ENCODE measurements around the gene PTPRD. TPM values are rescaled to one million over a fixed set of nuclear protein-coding genes. Genes with fewer than 3 reads are reported as not detected.
A peak's percentile ranks its signal among the peaks of the same experiment; 100 is the strongest.

The PTPRD gene
- total RNA-seq, 1 donor from 2014 or later = 7.8 TPM

GRCh38 chr9:8895861-8896224, 1717.0 kb downstream of the PTPRD start:
- no peak for DNase-seq
- intact Hi-C loops (cut with DNase I) = no loop called here
- peak; percentile 89 for ATAC-seq (ENCODE audit: poor library complexity)

- peak; percentile 29 for ATAC-seq (ENCODE audit: poor library complexity)
- intact Hi-C loops (cut with DNase I) = no loop called here
- DNase-seq = no peak
These were observed 1717.5 kb downstream of the PTPRD start for GRCh38 chr9:8895106-8895860.

- intact Hi-C loops (cut with DNase I) = no loop called here
- ATAC-seq (ENCODE audit: poor library complexity) (no peak), DNase-seq (no peak)
These were observed 1722.1 kb downstream of the PTPRD start for GRCh38 chr9:8890695-8891094.

GRCh38 chr9:8889100-8889499, 1723.7 kb downstream of the PTPRD start:
- intact Hi-C loops (cut with DNase I) = no loop called here
- no peak for ATAC-seq (ENCODE audit: poor library complexity)
- no peak for DNase-seq

GRCh38 chr9:8888591-8888990, 1724.2 kb downstream of the PTPRD start:
- intact Hi-C loops (cut with DNase I) = no loop called here
- no peak for ATAC-seq (ENCODE audit: poor library complexity)
- no peak for DNase-seq

GRCh38 chr9:8887369-8887768, 1725.4 kb downstream of the PTPRD start:
- intact Hi-C loops (cut with DNase I) = no loop called here
- DNase-seq (no peak), ATAC-seq (ENCODE audit: poor library complexity) (no peak)

- no peak for ATAC-seq (ENCODE audit: poor library complexity)
- DNase-seq = no peak
- intact Hi-C loops (cut with DNase I) = no loop called here
These were observed 1729.5 kb downstream of the PTPRD start for GRCh38 chr9:8883321-8883720.

- ATAC-seq (ENCODE audit: poor library complexity) (no peak), DNase-seq (no peak)
- intact Hi-C loops (cut with DNase I) = no loop called here
These were observed 1732.7 kb downstream of the PTPRD start for GRCh38 chr9:8880060-8880459.

- intact Hi-C loops (cut with DNase I) = no loop called here
- ATAC-seq (ENCODE audit: poor library complexity) = no peak
- DNase-seq = no peak
These were observed 1733.5 kb downstream of the PTPRD start for GRCh38 chr9:8879284-8879683.

GRCh38 chr9:8877753-8878494, 1734.9 kb downstream of the PTPRD start:
- ATAC-seq (ENCODE audit: poor library complexity) (no peak), DNase-seq (no peak)
- intact Hi-C loops (cut with DNase I) = no loop called here

GRCh38 chr9:8876303-8876702, 1736.5 kb downstream of the PTPRD start:
- DNase-seq = no peak
- intact Hi-C loops (cut with DNase I) = no loop called here
- ATAC-seq (ENCODE audit: poor library complexity) = no peak

- DNase-seq = no peak
- intact Hi-C loops (cut with DNase I) = no loop called here
- no peak for ATAC-seq (ENCODE audit: poor library complexity)
These were observed 1738.3 kb downstream of the PTPRD start for GRCh38 chr9:8874482-8874881.

GRCh38 chr9:8872802-8873201, 1740.0 kb downstream of the PTPRD start:
- ATAC-seq (ENCODE audit: poor library complexity) = peak; percentile 49
- no peak for DNase-seq
- intact Hi-C loops (cut with DNase I) = no loop called here

- DNase-seq (no peak), ATAC-seq (ENCODE audit: poor library complexity) (no peak)
- intact Hi-C loops (cut with DNase I) = no loop called here
These were observed 1740.9 kb downstream of the PTPRD start for GRCh38 chr9:8871796-8872445.

- intact Hi-C loops (cut with DNase I) = no loop called here
- ATAC-seq (ENCODE audit: poor library complexity) (peak; percentile 63), DNase-seq (no peak)
These were observed 1741.4 kb downstream of the PTPRD start for GRCh38 chr9:8871396-8871795.

- no peak for DNase-seq
- ATAC-seq (ENCODE audit: poor library complexity) = no peak
- intact Hi-C loops (cut with DNase I) = no loop called here
These were observed 1743.0 kb downstream of the PTPRD start for GRCh38 chr9:8869812-8870211.

- DNase-seq (no peak), ATAC-seq (ENCODE audit: poor library complexity) (no peak)
- intact Hi-C loops (cut with DNase I) = no loop called here
These were observed 1744.2 kb downstream of the PTPRD start for GRCh38 chr9:8868632-8869031.

GRCh38 chr9:8867148-8867547, 1745.7 kb downstream of the PTPRD start:
- ATAC-seq (ENCODE audit: poor library complexity) (no peak), DNase-seq (no peak)
- intact Hi-C loops (cut with DNase I) = no loop called here

GRCh38 chr9:8864545-8864896, 1748.3 kb downstream of the PTPRD start:
- DNase-seq (no peak), ATAC-seq (ENCODE audit: poor library complexity) (no peak)
- intact Hi-C loops (cut with DNase I) = no loop called here

Data from Right ventricle myocardium superior (tissue), 1 donor.